Measurements from ENCODE around the gene C3.

The C3 gene

DNA sequence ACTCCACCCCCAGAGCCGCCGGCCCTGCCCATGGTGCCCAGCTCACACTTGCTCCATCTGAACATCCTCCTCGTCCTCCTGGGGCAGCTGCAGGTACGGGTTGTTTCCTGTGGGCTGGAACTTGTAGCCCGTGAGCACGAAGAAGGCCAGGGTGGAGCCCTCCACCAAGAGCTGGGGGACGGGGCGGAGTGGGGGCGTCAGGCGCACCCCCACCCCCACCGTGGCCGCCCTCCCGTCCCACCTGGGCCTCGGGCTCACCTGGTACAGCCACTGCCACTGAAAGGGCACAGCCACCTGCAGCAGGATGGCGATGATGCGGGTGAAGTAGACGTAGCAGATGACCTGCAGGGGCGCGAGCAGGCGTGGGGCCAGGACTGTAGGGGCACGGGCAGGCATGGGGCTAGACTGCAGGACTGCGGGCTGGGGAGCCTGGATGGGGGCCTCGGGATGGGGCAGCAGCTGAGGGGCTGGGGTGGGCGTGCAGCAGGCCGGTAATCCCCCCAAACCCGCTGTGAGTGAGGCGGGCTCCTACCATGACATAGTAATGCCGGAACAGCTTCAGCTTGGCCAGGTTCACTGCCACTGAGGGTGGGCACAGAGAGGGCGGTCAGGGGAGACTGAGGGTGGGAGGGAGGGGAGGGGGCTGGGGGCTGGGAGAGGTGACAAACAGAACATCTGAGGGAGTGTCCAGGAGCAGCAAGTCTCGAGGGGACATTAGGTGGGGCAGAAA is 10.7 kb upstream of the C3 start:
- no peak for DNase-seq (ENCODE audit: low spot score)

DNA sequence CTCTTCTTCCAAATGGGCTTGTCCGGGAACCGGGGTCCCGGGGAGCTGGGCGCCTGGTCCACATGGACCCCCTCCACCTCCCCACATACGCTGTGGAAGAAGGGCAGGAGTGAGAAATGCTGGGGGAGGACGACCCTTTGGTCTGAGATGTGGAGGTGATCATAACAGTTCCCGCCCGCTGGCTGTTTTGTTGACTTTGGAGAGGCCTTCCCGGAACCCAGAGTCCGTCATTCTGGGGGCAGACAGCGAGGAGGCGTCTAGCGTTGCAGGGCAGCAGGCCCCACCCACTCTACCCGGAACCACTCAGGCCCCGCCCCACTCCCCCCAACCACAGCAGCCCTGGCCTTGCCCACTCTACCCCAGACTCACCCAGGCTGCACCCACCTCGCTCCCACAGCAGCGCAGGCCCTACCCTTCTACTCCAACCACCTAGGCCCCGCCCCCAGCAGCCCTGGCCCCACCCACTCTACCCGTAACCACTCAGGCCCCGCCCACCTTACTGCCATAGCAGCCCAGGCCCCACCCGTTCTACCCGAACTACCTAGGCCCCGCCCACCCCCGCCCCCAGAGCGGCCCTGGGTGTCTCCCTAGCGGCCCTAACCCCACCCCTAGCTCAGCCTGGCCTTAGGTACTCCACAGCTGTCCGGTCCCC is 9.8 kb upstream of the C3 start:
- no peak for DNase-seq (ENCODE audit: low spot score)

DNA sequence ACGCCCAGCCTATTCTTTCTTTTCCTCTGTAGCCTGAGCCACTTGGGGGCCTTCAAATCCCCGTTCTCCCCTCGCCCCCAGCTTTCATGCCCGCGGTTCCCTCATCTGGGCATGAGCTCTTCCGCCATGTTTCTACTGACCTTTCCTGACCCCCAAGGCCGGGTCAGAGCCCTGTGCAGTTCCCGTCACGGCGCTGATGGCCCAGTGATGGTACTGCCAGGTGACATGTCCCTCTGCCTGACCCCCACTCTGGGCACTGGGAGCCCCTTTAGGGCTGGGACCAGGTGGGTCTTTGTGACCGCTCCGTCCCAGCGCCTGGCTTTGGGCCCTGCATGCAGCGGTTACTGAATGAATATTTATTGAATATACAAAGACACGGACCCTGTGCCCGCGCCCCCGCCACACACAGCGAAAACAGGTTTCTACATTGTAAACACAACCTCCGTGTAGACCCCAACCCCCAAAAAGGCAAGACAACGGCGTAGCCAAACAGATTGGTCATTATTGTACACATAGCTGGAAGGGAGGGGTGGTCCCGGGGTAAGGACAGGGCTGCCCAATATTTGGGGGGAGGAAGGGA is 9.2 kb upstream of the C3 start:
- DNase-seq (ENCODE audit: low spot score) = no peak

DNA sequence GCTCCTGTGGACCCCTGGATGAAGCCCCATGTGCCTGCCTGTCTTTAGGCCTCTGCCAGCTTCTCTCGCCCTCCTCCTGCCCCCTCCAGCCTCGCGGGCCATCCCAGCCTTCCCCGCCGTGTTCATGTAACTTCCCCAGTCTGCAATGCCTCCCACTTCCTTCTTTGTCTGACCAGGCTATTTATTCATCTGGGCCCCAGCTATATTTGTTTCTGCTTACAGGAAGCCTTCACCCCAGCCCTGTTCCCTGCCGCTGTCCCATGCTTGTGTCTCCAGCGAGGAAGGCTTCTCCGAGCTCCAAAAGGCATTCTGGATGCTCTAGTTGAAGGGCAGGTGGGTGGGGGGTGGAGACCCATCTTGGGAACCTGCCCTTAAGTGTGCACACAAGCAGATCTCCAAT is 7.9 kb upstream of the C3 start:
- DNase-seq (ENCODE audit: low spot score) = no peak

- no peak for DNase-seq (ENCODE audit: low spot score)
Observed at GRCh38 chr19:6725513-6726231, 5.2 kb upstream of the C3 start.

- no peak for DNase-seq (ENCODE audit: low spot score)
Observed at GRCh38 chr19:6724631-6725492, 4.4 kb upstream of the C3 start.

DNA sequence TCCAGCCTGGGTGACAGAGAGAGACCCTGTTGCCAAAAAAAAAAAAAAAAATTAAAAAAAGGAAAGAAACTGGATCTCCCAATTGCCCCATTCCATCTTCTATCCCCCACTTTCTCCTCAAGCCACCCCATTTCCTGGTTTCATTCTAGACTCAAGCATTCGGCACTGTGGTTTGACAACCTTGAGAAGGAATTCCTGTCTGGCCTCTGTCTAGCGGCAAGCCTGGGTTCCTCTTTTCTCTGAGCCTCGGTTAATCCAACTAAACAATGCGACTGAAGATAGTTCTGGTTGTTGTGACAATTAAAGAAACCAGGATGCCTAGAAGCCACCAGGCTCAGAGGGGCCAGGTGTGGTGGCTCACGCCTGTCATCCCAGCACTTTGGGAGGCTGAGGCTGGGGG is 3.3 kb upstream of the C3 start:
- no peak for DNase-seq (ENCODE audit: low spot score)

DNA sequence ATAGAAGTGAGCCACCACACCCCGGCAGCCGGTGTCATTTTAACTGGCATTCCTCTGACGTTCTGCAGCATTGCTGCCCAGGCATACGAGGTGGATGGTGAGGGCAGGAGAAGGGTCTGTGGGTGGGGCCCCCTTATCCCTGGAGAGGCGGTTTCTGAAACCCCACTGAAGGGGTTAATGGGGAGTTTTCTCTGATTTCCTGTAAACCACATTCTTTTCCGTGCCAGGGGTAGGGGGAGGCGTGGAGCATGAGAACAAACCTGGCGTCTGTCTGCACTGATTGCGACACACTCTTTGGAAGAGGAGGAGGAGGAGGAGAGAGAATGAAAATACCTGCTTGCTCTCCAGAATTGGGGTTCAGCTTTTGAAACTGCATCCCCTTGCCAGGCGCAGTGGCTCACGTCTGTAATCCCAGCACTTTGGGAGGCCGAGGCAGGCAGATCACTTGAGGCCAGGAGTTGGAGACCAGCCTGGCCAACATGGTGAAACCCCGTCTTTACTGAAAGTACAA is 2.7 kb upstream of the C3 start:
- no peak for DNase-seq (ENCODE audit: low spot score)

GRCh38 chr19:6721773-6722172 is 1.3 kb upstream of the C3 start:
- no peak for DNase-seq (ENCODE audit: low spot score)

DNA sequence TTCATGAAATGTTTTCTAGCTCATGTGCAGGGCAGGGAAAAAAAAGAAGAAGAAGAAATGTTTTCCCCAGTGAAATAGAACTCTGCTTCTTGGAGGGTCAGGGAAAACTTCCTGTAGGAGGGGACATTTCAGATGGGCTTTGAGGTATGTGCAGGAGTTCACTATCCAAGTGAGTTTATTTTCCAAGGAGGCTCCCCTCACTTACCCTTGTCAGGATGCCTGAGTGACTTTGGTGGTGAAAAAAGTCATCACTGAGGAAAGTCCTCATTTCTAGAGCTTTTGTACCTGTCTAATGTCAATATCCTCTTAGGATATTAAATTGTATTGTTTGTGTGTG is 656 bp upstream of the C3 start:
- DNase-seq (ENCODE audit: low spot score) = no peak

- no peak for DNase-seq (ENCODE audit: low spot score)
Observed at GRCh38 chr19:6719992-6720368, 470 bp downstream of the C3 start.

DNA sequence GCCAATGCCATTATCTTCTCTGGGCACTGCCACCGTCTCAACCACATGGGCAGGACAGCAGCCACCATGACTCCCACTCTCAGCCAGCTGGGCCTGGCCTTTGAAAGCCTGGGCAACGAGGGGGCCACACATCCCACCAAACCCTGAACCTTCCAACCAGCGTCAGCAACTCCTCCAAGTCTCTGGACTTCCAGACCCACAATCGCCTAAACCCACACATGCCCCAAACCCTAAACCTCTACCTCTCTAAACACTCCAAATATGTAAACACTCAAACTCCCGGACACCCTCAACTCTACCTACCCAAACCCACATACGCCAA is 949 bp downstream of the C3 start:
- DNase-seq (ENCODE audit: low spot score) = no peak

DNA sequence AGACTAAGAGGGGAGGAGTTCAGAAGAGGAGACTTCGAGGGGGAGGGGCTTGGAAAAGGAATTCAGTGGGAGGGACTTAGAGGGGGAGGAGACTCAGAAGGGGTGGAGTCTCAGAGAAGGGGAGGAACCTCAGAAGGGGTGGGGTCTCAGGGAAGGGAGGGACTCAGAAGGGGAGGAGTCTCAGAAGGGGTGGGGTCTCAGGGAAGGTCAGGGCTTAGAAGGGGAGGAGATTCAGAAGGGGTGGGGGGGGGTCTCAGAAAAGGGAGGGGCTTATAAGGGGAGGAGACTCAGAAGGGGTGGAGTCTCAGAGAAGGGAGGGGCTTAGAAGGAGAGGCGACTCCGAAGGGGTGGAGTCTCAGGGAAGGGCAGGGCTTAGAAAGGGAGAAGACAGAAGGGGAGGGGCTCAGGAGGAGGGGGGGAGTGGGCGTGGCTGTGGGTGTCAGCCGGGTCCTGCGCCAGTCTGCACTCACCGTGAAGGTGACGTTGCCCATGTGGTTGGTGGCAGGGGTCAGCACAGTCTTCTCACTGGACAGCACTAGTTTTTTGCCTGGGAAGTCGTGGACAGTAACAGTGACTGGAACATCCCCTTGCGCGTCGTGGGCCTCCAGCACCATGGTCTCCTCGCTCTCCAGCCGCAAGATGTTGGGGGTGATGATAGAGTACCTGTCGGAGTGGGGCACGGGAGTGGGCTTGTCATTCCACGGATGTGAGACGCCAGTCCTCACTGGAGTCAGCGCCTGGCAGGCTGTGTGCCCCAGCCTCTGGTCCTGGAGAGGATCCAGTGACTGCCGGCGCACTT is 1.5 kb downstream of the C3 start:
- no peak for DNase-seq (ENCODE audit: low spot score)

DNA sequence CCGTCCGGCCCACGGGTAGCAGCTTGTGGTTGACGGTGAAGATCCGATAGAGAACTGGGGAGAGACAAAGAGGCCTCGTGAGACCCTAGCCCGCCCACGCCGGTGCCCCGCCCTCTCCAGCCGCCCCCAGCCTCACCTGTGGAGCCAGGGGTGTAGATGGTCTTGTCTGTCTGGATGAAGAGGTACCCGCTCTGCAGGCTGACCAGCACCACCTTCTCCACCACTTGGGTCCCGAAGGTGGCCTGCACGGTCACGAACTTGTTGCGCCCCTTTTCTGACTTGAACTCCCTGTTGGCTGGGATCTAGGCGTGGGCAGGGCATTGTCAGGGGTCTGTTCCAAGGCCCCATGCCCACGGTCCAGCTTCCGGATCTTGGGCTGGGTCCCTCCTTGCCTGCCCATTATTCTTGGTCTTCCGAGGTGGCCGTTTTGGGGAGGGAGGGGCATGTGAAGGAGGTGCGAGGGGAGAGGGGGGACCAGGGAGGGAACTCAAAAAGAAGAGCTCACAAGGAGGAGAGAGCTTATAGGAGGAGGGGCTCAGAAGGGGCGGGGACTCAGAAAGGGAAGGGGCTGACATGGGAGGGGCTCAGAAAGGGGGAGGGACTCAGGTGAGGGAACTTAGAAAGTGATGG is 2.2 kb downstream of the C3 start:
- no peak for DNase-seq (ENCODE audit: low spot score)

DNA sequence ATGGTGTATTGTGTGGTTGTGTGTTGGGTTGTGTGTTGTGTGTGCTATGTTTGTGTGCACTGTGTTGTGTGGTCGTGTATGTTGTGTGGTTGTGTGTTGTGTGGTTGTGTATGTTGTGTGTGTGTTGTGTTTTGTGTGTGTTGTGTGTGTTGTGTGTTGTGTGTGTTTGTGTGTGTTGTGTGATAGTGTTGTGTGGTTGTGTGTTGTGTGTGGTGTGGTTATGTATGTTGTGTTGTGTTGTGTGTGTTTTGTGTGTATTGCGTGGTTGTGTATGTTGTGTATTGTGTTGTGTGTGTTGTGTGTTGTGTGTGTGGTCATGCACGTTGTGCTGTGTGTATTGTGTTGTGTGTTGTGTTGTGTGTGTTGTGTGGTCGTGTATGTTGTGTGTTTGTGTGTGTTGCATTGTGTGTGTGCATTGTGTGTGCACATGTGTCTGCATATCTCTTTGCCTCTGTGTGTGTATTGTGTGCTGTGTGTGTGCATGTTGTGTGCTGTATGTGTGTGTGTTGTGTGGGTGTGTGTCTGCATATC is 2.9 kb downstream of the C3 start:
- DNase-seq (ENCODE audit: low spot score) = no peak

DNA sequence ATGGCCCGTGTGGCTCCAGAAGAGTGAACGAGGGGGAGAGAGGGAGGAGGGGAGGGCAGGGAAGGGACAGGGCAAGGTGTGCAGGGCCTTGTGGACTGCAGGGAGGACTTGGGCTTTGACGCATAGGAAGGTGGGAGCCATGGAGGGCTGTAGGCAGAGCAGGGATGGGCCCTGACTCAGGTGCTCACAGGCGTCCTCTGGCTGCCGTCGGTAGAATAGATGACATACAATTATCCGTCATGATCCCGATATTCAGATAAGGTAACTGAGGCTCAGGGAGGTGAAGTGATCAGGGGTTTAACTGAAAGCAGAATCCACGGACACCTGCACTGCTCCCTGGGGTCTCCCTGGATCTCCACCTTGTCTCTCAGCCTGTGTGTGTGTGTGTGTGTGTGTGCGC is 3.4 kb downstream of the C3 start:
- no peak for DNase-seq (ENCODE audit: low spot score)

DNA sequence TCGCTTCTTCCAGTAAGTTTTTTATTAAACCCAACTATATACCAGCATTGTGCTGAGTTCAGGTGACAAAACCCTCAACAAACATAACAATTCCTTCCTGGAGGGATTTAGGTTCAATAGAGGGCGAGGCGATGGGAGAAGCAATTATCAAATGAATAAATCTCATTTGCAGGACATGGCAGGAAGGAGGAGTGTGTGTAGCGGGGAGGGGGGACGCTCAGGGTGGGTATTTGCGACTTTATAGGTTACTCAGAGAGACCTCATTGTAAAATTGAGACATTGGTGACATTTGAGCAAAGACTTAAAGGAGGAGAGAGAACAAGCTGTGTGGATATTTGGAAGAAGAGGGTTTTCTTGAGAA is 3.9 kb downstream of the C3 start:
- DNase-seq (ENCODE audit: low spot score) = no peak

- no peak for DNase-seq (ENCODE audit: low spot score)
Observed at GRCh38 chr19:6714749-6715555, 5.5 kb downstream of the C3 start.

DNA sequence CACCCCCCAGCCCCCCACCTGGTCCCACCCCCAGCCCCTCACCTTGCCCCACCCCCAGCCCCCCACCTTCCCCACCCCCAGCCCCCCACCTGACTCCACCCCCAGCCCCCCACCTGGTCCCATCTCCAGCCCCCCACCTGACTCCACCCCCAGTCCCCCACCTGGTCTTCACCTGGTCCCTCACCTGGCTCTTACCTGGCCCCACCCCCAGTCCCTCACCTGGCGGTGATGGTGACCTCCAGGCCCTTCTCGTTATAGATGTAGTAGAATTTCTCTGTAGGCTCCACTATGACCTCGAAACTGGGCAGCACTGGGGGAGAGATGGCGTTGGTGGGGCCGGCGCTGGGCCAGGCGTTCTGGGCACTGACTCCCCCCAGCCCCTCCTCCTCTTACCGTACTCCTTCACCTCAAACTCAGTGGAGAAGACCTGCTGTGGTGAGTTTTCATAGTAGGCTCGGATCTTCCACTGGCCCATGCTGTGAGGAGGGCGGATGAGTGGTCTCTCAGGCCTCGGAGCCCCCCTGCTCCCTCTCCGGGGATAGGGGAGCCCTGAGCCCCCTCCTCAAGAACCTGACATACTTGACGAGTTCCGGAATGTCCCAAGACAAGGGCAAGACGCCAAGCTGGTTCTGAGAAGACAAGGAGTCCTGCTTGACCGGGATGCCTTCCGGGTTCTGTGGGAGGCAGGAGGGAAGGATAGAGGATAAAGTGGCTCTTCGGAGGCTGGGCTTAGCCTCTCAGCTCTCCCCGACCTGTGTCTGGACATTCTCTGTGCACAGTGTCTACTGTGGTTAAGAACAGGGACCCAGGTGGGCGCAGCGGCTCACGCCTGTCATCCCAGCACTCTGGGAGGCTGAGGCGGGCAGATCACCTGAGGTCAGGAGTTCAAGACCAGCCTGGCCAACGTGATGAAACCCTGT is 6.4 kb downstream of the C3 start:
- no peak for DNase-seq (ENCODE audit: low spot score)

All from CD4-positive, alpha-beta T cell treated with Interleukin-15 for 4 hours (primary cell).